ENCODE data around the gene GFPT2.

GRCh38 chr5:180375291-180375690 is 22.2 kb upstream of the GFPT2 start:
- TF ChIP-seq CTCF (IDR thresholded peaks at IDR 0.05) (no peak), POLR2A (IDR thresholded peaks at IDR 0.05) (no peak)
